SU-DHL-6 (cell line): ENCODE measurements around the gene ACVR1B.

Source experiments
- H2AFZ ChIP-seq: fragments of 200-600 bp; sonication (generic); 2 replicates; pipeline ENCODE4 v1.6.1; 2014; ENCODE audit warnings: low read depth, mild to moderate bottlenecking, moderate library complexity, mixed read lengths, antibody characterized with exemption, low read length; ENCODE audit not compliant: severe bottlenecking
- H3F3A ChIP-seq: fragments of 200-600 bp; shearing (Covaris generic); 2 replicates; pipeline ENCODE4 v1.6.0; 2016; ENCODE audit warnings: antibody characterized with exemption, mild to moderate bottlenecking; ENCODE audit not compliant: insufficient read depth
- H3K27ac ChIP-seq: fragments of 200-600 bp; sonication (generic); 2 replicates; pipeline ENCODE4 v1.5.1; 2016; ENCODE audit warnings: low read depth, mild to moderate bottlenecking, low read length, moderate library complexity, mixed read lengths
- H3K27me3 ChIP-seq: fragments of 200-600 bp; sonication (generic), shearing (Covaris generic); 2 replicates; pipeline ENCODE4 v1.6.0; 2014; ENCODE audit warnings: mild to moderate bottlenecking, low read length
- H3K36me3 ChIP-seq: fragments of 200-600 bp; sonication (generic); 2 replicates; pipeline ENCODE4 v1.6.1; 2014; ENCODE audit warnings: mild to moderate bottlenecking, low read length, mixed read lengths
- H3K4me2 ChIP-seq: fragments of 300-600, 200-600 bp; shearing (Covaris generic), sonication (generic); 2 replicates; pipeline ENCODE4 v1.6.0; 2014; ENCODE audit warnings: low read length, low read depth, mild to moderate bottlenecking; ENCODE audit not compliant: poor library complexity, severe bottlenecking
- H3K4me3 ChIP-seq: fragments of 200-600 bp; sonication (generic); 2 replicates; pipeline ENCODE4 v1.5.1; 2014; ENCODE audit warnings: antibody characterized with exemption, low read length, mild to moderate bottlenecking, mixed read lengths; ENCODE audit not compliant: insufficient read depth, poor library complexity, severe bottlenecking
- H3K79me2 ChIP-seq: fragments of 200-600 bp; sonication (generic); 2 replicates; pipeline ENCODE4 v1.6.1; 2014; ENCODE audit warnings: mild to moderate bottlenecking, low read length, moderate library complexity; ENCODE audit not compliant: insufficient read depth
- H3K9ac ChIP-seq: fragments of 200-600 bp; sonication (generic); 2 replicates; pipeline ENCODE4 v1.7.0; 2014; ENCODE audit warnings: mild to moderate bottlenecking, low read length
- H3K9me2 ChIP-seq: fragments of 200-600 bp; sonication (generic); replicated peaks from 2 replicates; pipeline ENCODE4 v1.6.1; 2014; ENCODE audit warnings: low read length; ENCODE audit not compliant: insufficient read depth
- H3K9me3 ChIP-seq: fragments of 200-600 bp; sonication (generic); 2 replicates; pipeline ENCODE4 v1.6.1; 2014; ENCODE audit warnings: low read length, mixed read lengths; ENCODE audit not compliant: insufficient read depth
- H4K20me1 ChIP-seq: fragments of 200-600 bp; sonication (generic); 2 replicates; pipeline ENCODE4 v1.6.1; 2014; ENCODE audit warnings: low read depth, mild to moderate bottlenecking, antibody characterized with exemption, low read length, moderate library complexity, mixed read lengths
- EZH2phosphoT487 ChIP-seq: fragments of 200-600 bp; sonication (generic), shearing (Covaris generic); conservative IDR thresholded peaks from 2 replicates; pipeline ENCODE4 v1.6.1; 2018; ENCODE audit warnings: mild to moderate bottlenecking, antibody characterized with exemption, low read length, moderate library complexity, mixed read lengths
- TF ChIP-seq, protein P1 (sequence below): fragments of 200-600 bp; sonication (generic); IDR thresholded peaks from one replicate; pipeline ENCODE4 v1.5.1; 2017; ENCODE audit warnings: antibody characterized with exemption, mild to moderate bottlenecking, low read length, moderate library complexity; ENCODE audit not compliant: insufficient read depth, poor library complexity, severe bottlenecking

The ACVR1B gene

DNA sequence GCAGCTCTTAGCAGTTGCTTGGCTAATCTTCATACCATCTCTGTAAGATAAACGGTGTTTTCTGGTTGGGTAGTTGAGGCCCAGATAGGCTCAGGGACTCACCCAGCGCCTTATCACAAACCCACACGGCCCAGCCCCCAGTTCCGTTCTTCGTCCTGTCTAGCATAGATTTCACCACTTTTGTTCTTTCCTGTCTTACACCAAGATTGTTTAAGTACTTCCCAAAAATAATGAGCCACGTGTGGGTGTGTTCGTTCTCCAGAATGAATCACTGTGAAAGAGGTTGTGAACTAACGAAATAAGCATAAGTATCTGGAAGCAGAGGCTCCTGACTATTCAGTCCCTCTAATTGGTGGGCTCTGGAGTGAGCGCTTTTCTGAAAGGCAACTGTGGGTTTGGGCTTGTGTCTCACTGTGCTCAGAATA, 21.4 kb downstream of the ACVR1B start:
- Histone ChIP-seq H3K9me2 (no peaks in the 10 kb centered on the region), H3K4me3 (no peak overlapping the region), H3K79me2 (no peaks in the 10 kb centered on the region), H2AFZ (no peak overlapping the region), H3F3A (no peaks in the 10 kb centered on the region), H3K27me3 (no peaks in the 10 kb centered on the region), H3K36me3 (no peaks in the 10 kb centered on the region), H3K4me2 (no peak overlapping the region), H3K27ac (no peak overlapping the region), H3K9me3 (no peaks in the 10 kb centered on the region), H4K20me1 (no peaks in the 10 kb centered on the region; the same call in 1 of the 2 replicates), H3K9ac (no peak overlapping the region)
- TF ChIP-seq, protein P1, sequence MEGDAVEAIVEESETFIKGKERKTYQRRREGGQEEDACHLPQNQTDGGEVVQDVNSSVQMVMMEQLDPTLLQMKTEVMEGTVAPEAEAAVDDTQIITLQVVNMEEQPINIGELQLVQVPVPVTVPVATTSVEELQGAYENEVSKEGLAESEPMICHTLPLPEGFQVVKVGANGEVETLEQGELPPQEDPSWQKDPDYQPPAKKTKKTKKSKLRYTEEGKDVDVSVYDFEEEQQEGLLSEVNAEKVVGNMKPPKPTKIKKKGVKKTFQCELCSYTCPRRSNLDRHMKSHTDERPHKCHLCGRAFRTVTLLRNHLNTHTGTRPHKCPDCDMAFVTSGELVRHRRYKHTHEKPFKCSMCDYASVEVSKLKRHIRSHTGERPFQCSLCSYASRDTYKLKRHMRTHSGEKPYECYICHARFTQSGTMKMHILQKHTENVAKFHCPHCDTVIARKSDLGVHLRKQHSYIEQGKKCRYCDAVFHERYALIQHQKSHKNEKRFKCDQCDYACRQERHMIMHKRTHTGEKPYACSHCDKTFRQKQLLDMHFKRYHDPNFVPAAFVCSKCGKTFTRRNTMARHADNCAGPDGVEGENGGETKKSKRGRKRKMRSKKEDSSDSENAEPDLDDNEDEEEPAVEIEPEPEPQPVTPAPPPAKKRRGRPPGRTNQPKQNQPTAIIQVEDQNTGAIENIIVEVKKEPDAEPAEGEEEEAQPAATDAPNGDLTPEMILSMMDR, result no peak
- no peak for TF ChIP-seq EZH2phosphoT487

DNA sequence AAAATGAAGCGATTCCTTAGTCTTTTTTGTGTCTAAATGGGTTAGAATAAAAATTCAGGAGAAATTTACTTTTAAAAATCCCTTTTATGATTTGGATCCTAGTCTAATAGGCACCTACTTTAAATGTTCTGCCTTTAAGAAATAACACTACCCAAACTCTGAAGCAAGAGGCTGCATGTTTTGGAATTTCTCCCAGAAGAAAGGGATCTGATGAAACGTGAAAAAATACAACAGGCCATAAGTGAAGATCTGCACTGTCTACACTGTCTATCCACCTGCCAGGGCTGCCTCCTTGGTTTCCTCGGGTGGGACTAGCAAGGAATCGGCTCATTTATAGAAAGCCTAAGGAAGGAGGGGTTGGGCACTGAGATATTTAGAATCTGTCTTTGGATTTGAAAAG, 22.1 kb downstream of the ACVR1B start:
- Histone ChIP-seq H3K4me2 (no peak overlapping the region), H3K9me2 (no peaks in the 10 kb centered on the region), H3K27me3 (no peaks in the 10 kb centered on the region), H3K4me3 (no peak overlapping the region), H3K36me3 (no peaks in the 10 kb centered on the region), H3K9ac (no peak overlapping the region), H3K79me2 (no peaks in the 10 kb centered on the region), H3K27ac (no peak overlapping the region), H4K20me1 (no peaks in the 10 kb centered on the region; the same call in 1 of the 2 replicates), H2AFZ (no peak overlapping the region), H3K9me3 (no peaks in the 10 kb centered on the region), H3F3A (no peaks in the 10 kb centered on the region)
- TF ChIP-seq, protein P1, result no peak
- no peak for TF ChIP-seq EZH2phosphoT487

DNA sequence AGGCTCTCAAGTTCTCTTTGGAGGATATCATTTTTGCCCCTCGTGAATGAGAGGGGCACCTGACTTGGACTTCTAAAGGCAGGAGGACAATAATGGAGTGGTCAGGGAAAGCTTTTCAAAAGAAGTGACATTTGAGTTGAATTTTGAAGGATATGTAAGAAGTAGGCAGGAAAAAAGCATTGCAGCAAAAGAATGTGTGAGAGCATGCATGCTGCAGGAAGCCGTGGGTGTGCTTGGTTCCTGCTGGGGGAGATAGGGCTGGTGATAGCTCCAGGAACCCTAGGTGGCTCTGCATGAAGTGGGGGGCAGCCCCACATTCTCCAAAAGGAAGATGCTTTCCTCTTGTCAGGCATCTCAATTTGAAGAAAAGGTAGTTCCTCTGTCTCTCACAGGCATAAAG, 23.1 kb downstream of the ACVR1B start:
- Histone ChIP-seq H3K36me3 (no peaks in the 10 kb centered on the region), H3K9me3 (no peaks in the 10 kb centered on the region), H3K27me3 (no peaks in the 10 kb centered on the region), H3K4me3 (no peak overlapping the region), H2AFZ (no peak overlapping the region), H3K79me2 (no peaks in the 10 kb centered on the region), H3F3A (no peaks in the 10 kb centered on the region), H3K4me2 (no peak overlapping the region), H3K27ac (no peak overlapping the region), H3K9ac (no peak overlapping the region), H3K9me2 (no peaks in the 10 kb centered on the region), H4K20me1 (no peaks in the 10 kb centered on the region; the same call in 1 of the 2 replicates)
- TF ChIP-seq, protein P1, result no peak
- TF ChIP-seq EZH2phosphoT487, result no peak
